ENCODE measurements around the gene PPRC1.

DNA sequence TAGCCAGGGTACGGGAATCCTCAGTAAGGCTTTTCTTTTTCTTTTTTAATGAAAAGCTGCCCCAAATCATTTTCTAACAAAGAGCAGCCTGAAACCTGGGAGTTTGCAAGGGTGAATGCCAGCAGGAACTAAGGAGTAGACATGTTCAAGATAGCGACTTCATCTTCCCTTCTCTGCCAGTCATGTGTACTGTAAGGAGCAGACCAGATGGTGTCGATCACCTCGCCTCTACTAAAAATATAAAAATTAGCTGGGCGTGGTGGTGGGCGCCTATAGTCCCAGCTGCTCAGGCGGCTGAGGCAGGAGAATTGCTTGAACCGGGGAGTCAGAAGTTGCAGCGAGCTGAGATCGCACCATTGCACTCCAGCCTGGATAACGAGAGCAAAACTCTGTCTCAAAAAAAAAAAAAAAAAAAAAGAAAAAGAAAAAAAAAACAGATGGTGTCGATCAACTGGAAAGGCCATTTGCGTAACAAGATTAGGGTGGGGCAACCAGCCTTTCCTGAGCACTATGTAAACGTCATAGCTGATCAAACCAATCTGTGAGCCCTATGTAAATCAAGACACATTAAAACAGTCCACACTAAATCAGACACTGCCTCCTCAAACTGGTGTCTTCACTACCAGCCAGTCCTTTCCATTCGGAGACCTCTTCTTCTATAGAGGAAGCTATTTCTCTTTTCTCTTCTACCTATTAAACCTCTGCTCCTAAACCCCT, 53.1 kb downstream of the PPRC1 start:
- TF ChIP-seq YY1 (IDR thresholded peaks at IDR 0.05; ENCODE audit: insufficient read depth, insufficient read length) (no peak), ZNF274 (IDR thresholded peaks at IDR 0.05; ENCODE audit: low read depth, low read length) (no peak), SUZ12 (IDR thresholded peaks at IDR 0.05; ENCODE audit: extremely low read depth, insufficient read depth, insufficient read length) (no peak)
